PFSK-1 (cell line): Measurements from ENCODE around the gene CAV1.

ENCODE experiments used
- POLR2AphosphoS5 ChIP-seq: IDR thresholded peaks from 2 replicates; pipeline ENCODE4 v1.6.1; 2012; ENCODE audit warnings: low read depth, mild to moderate bottlenecking, control low read depth, low read length, moderate library complexity
- SIN3A ChIP-seq: IDR thresholded peaks from 2 replicates; pipeline ENCODE4 v1.6.1; 2012; ENCODE audit warnings: mild to moderate bottlenecking, low read length, moderate library complexity, borderline replicate concordance; ENCODE audit not compliant: insufficient read depth
- TAF1 ChIP-seq: IDR thresholded peaks from 2 replicates; pipeline ENCODE4 v1.6.1; 2012; ENCODE audit warnings: low read length, control low read depth, borderline replicate concordance; ENCODE audit not compliant: insufficient read depth
- TF ChIP-seq, protein P1 (sequence below), 2 experiments: IDR thresholded peaks; 2 replicates each; pipeline versions ENCODE4 v1.6.1 to v1.8.0; 2011 to 2012; ENCODE audit warnings: low read depth in 2 of 2, low read length in 2 of 2, control low read depth in 1 of 2, inconsistent platforms in 1 of 2, mild to moderate bottlenecking in 1 of 2, moderate library complexity in 1 of 2; ENCODE audit not compliant: insufficient read depth in 1 of 2

DNA sequence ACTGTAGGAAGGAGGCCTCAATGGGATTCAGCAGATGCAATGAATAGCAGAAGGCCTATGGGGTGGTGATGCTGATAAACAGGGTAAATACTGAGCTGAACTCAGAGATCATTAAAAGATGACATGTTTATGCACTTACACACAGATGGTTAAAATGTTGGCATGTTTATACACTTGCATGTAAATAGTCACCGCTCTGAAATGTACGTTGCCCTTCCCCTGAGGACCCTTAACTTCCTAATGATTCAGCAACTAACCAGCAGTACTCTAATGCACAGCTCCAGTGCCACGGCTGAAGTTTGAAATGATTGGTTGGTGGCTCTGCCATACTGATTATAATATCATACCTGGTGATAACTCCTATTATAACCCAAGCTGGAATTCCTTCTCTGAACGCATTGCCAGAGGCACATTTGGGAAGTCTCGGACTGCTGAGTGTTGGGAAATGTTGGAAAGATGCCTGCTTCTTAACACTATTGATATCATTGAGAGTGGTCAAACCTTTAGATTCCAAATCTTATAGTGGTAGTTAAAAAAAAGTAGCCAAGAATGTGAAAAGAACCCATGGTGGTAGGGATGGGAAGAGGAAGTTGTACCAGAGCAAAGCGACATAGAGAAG is 3.7 kb upstream of the CAV1 start:
- TF ChIP-seq SIN3A (no peak), POLR2AphosphoS5 (no peak), TAF1 (no peak)
- TF ChIP-seq, protein P1, sequence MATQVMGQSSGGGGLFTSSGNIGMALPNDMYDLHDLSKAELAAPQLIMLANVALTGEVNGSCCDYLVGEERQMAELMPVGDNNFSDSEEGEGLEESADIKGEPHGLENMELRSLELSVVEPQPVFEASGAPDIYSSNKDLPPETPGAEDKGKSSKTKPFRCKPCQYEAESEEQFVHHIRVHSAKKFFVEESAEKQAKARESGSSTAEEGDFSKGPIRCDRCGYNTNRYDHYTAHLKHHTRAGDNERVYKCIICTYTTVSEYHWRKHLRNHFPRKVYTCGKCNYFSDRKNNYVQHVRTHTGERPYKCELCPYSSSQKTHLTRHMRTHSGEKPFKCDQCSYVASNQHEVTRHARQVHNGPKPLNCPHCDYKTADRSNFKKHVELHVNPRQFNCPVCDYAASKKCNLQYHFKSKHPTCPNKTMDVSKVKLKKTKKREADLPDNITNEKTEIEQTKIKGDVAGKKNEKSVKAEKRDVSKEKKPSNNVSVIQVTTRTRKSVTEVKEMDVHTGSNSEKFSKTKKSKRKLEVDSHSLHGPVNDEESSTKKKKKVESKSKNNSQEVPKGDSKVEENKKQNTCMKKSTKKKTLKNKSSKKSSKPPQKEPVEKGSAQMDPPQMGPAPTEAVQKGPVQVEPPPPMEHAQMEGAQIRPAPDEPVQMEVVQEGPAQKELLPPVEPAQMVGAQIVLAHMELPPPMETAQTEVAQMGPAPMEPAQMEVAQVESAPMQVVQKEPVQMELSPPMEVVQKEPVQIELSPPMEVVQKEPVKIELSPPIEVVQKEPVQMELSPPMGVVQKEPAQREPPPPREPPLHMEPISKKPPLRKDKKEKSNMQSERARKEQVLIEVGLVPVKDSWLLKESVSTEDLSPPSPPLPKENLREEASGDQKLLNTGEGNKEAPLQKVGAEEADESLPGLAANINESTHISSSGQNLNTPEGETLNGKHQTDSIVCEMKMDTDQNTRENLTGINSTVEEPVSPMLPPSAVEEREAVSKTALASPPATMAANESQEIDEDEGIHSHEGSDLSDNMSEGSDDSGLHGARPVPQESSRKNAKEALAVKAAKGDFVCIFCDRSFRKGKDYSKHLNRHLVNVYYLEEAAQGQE (IDR thresholded peaks at IDR 0.05; ENCODE audit: insufficient read depth in 1 of 2, low read depth in 2 of 2, low read length in 2 of 2) = no peak
